Neural progenitor cell (in vitro differentiated cells): ENCODE measurements around the gene SLC19A1. TPM values are rescaled to one million over a fixed set of nuclear protein-coding genes. Genes with fewer than 3 reads are reported as not detected.
A peak's percentile ranks its signal among the peaks of the same experiment; 100 is the strongest.

Source experiments
- DNase-seq: peaks from one replicate; pipeline ENCODE4 v3.0.0-alpha.2; 2016; ENCODE audit warnings: low spot score
- H2AFZ ChIP-seq: fragments of 200-600 bp; sonication (generic); replicated peaks from 2 replicates; pipeline ENCODE4 v1.6.1; 2016; ENCODE audit warnings: antibody characterized with exemption
- H3F3A ChIP-seq: fragments of 200-600 bp; sonication (generic); 2 replicates; pipeline ENCODE4 v1.6.1; 2016; ENCODE audit warnings: antibody characterized with exemption, low read depth
- H3K27ac ChIP-seq: fragments of 200-600 bp; sonication (generic); 2 replicates; pipeline ENCODE4 v1.5.1; 2016; ENCODE audit warnings: mild to moderate bottlenecking
- H3K27me3 ChIP-seq: fragments of 200-600 bp; sonication (generic); 2 replicates; pipeline ENCODE4 v1.6.1; 2016; ENCODE audit warnings: mild to moderate bottlenecking, moderate library complexity
- H3K36me3 ChIP-seq: fragments of 200-600 bp; sonication (generic); 2 replicates; pipeline ENCODE4 v1.5.1; 2016
- H3K4me1 ChIP-seq: fragments of 200-600 bp; sonication (generic); 2 replicates; pipeline ENCODE4 v1.6.1; 2016; ENCODE audit warnings: mixed run types
- H3K4me2 ChIP-seq: fragments of 200-600 bp; sonication (generic); 2 replicates; pipeline ENCODE4 v1.6.1; 2016
- H3K4me3 ChIP-seq: fragments of 200-600 bp; sonication (generic); 2 replicates; pipeline ENCODE4 v1.5.1; 2016
- H3K79me2 ChIP-seq: fragments of 200-600 bp; sonication (generic); 2 replicates; pipeline ENCODE4 v1.6.1; 2016; ENCODE audit warnings: low read depth
- H3K9ac ChIP-seq: fragments of 200-600 bp; sonication (generic); 2 replicates; pipeline ENCODE4 v1.6.1; 2016
- H3K9me3 ChIP-seq: fragments of 200-600 bp; sonication (generic); 2 replicates; pipeline ENCODE4 v1.5.1; 2016; ENCODE audit warnings: low read depth
- H4K20me1 ChIP-seq: fragments of 200-600 bp; sonication (generic); 2 replicates; pipeline ENCODE4 v1.6.1; 2016; ENCODE audit warnings: low read depth
- H3K27ac Mint-ChIP-seq: 3 replicates; pipeline ENCODE4 v1.8.0; 2021; ENCODE audit warnings: mixed read lengths
- H3K27me3 Mint-ChIP-seq: 2 replicates; pipeline ENCODE4 v1.8.0; 2022; ENCODE audit warnings: low read depth, mild to moderate bottlenecking, inconsistent platforms, moderate library complexity, mixed read lengths; ENCODE audit not compliant: insufficient read depth
- H3K36me3 Mint-ChIP-seq: 3 replicates; pipeline ENCODE4 v1.8.0; 2021; ENCODE audit warnings: mixed read lengths
- H3K4me1 Mint-ChIP-seq: 3 replicates; pipeline ENCODE4 v1.8.0; 2021; ENCODE audit warnings: mixed read lengths
- H3K4me3 Mint-ChIP-seq: 3 replicates; pipeline ENCODE4 v1.8.0; 2021; ENCODE audit warnings: mild to moderate bottlenecking, moderate library complexity, mixed read lengths
- H3K9me3 Mint-ChIP-seq: 3 replicates; pipeline ENCODE4 v1.8.0; 2020; ENCODE audit warnings: mixed read lengths
- EZH2 ChIP-seq: fragments of 200-600 bp; sonication (generic); IDR thresholded peaks from 2 replicates; pipeline ENCODE4 v1.6.1; 2017; ENCODE audit warnings: antibody characterized with exemption, mild to moderate bottlenecking, moderate library complexity
- EZH2phosphoT487 ChIP-seq: fragments of 200-600 bp; sonication (generic); IDR thresholded peaks from 2 replicates; pipeline ENCODE4 v1.6.1; 2017; ENCODE audit warnings: antibody characterized with exemption
- total RNA-seq: library from RNA; depleted of rRNA; stranded (reverse); fragments of >200 nt; gene quantifications from 2 replicates; pipeline ENCODE4 v1.2.3, GENCODE V29; 2015; ENCODE audit warnings: low replicate concordance
- TF ChIP-seq, protein P1 (sequence below): fragments of 200-600 bp; sonication (generic); IDR thresholded peaks from 2 replicates; pipeline ENCODE4 v1.5.1; 2017; ENCODE audit warnings: antibody characterized with exemption, mild to moderate bottlenecking

The SLC19A1 gene
- total RNA-seq, 1 donor from 2014 or later, result 7.7 TPM

DNA sequence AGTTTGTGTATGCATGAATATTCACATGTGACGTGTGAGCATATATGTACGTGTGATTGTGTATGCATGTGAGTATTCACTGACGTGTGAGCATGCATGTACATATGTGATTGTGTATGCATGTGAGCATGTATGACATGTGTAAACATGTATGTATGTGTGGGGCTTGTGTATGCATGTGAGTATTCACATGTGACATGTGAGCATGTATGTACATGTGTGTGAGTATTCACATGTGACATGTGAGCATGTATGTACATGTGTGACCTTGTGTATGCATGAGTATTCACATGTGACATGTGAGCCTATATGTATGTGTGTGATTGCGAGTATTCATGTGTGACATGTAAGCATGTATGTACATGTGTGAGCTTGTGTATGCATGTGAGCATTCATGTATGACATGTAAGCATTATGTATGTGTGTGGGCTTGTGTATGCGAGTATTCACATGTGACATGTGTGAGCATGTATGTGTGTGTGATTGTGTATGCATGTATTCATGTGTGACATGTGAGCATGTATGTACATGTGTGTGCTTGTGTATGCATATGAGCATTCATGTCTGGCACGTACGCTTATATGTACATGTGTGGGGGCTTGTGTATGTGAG is 89.4 kb downstream of the SLC19A1 start:
- H3K4me1 ChIP-seq, result no peaks in the 10 kb centered on the region
- DNase-seq, result no peak
- H2AFZ ChIP-seq, result no peak overlapping the region
- peaks cover 21% of the 10 kb centered on the region for H3F3A ChIP-seq
- H3K27ac ChIP-seq, result no peak overlapping the region
- peaks cover 53% of the 10 kb centered on the region for H3K79me2 ChIP-seq
- H3K27me3 ChIP-seq, result no peaks in the 10 kb centered on the region
- no peak overlapping the region for H3K4me3 ChIP-seq
- no peaks in the 10 kb centered on the region for H3K36me3 ChIP-seq
- Mint-ChIP-seq H3K4me1 (peaks cover 6% of the 10 kb centered on the region), H3K36me3 (peaks cover 7% of the 10 kb centered on the region), H3K4me3 (peak overlapping the region; percentile 1), H3K27ac (peak overlapping the region; percentile 17), H3K9me3 (no peaks in the 10 kb centered on the region), H3K27me3 (peaks cover 8% of the 10 kb centered on the region)
- TF ChIP-seq, protein P1, sequence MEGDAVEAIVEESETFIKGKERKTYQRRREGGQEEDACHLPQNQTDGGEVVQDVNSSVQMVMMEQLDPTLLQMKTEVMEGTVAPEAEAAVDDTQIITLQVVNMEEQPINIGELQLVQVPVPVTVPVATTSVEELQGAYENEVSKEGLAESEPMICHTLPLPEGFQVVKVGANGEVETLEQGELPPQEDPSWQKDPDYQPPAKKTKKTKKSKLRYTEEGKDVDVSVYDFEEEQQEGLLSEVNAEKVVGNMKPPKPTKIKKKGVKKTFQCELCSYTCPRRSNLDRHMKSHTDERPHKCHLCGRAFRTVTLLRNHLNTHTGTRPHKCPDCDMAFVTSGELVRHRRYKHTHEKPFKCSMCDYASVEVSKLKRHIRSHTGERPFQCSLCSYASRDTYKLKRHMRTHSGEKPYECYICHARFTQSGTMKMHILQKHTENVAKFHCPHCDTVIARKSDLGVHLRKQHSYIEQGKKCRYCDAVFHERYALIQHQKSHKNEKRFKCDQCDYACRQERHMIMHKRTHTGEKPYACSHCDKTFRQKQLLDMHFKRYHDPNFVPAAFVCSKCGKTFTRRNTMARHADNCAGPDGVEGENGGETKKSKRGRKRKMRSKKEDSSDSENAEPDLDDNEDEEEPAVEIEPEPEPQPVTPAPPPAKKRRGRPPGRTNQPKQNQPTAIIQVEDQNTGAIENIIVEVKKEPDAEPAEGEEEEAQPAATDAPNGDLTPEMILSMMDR, result no peak
- TF ChIP-seq EZH2 (no peak), EZH2phosphoT487 (no peak)
- no peak overlapping the region for H3K9ac ChIP-seq
- H4K20me1 ChIP-seq, result peaks cover 64% of the 10 kb centered on the region
- no peaks in the 10 kb centered on the region for H3K9me3 ChIP-seq
- no peak overlapping the region for H3K4me2 ChIP-seq

DNA sequence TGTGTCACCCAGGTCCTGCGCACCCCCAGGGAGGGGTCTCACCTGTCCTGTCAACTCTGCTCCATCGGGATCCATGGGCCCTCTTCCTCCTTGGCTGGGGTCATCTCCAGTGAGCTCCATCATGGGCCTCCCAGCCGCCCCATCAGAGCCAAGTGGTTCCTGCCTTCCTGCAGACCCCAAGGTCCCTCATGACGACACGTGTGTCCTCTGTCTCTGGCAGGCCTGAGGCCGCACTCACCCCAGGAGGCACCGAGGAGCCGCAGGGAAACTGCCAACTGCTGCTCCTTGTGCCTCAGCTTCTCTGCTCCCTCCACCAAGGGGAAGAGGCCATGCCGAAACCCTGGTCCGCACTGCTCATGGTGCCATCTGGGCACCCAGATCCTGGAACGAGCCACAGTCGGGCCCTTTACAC is 90.5 kb downstream of the SLC19A1 start:
- no peaks in the 10 kb centered on the region for H3K9me3 ChIP-seq
- peaks cover 21% of the 10 kb centered on the region for H3F3A ChIP-seq
- H3K36me3 Mint-ChIP-seq, result peaks cover 12% of the 10 kb centered on the region
- H3K4me1 ChIP-seq, result no peaks in the 10 kb centered on the region
- H3K9me3 Mint-ChIP-seq, result peaks cover 5% of the 10 kb centered on the region
- no peaks in the 10 kb centered on the region for H3K27me3 ChIP-seq
- H3K4me3 ChIP-seq, result no peak overlapping the region
- no peaks in the 10 kb centered on the region for H3K36me3 ChIP-seq
- H3K4me1 Mint-ChIP-seq, result peaks cover 6% of the 10 kb centered on the region
- H3K27ac ChIP-seq, result peak overlapping the region; percentile 46
- no peak for DNase-seq
- no peak overlapping the region for H2AFZ ChIP-seq
- H3K4me3 Mint-ChIP-seq, result no peak overlapping the region
- no peak overlapping the region for H3K4me2 ChIP-seq
- H4K20me1 ChIP-seq, result peaks cover 54% of the 10 kb centered on the region
- TF ChIP-seq, protein P1, result no peak
- TF ChIP-seq EZH2 (no peak), EZH2phosphoT487 (no peak)
- H3K9ac ChIP-seq, result no peak overlapping the region
- H3K27me3 Mint-ChIP-seq, result peaks cover 8% of the 10 kb centered on the region
- H3K79me2 ChIP-seq, result peaks cover 62% of the 10 kb centered on the region
- H3K27ac Mint-ChIP-seq, result no peak overlapping the region

DNA sequence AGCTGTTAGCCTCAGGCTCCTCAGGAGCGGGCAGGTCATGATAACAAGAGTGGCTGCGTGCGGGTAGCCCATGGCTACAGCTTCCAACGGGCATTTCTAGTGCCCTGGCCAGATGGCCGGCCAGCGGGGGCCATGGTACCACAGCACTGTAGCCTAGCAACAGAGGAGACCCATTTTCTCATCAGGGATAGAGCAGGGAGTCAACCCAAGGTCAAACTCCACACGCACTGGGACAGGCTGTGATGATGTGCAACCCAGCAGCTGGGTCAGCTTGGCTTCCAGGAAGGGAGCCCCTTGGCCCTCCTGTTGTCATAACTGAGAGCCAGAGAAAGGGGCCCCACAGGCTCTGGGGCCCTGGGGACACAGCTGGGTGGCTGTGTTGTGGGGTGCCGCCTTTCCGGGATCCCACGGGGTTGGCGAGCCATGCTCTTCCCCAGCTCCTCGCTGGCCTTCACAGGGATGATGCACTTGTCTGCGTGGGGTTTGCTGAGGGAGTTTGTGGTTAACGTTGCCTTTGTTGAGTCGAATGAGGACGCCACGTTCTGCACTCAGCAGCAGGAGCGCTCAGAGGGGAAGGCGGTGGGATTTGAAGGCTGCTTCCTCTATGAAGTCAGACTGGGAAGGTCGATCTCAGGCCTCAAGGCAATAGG is 91.0 kb downstream of the SLC19A1 start:
- Histone ChIP-seq H3K4me2 (no peak overlapping the region), H3K9me3 (no peaks in the 10 kb centered on the region), H3K4me3 (no peak overlapping the region), H3K79me2 (peaks cover 68% of the 10 kb centered on the region), H3K9ac (no peak overlapping the region), H3K27ac (no peak overlapping the region), H4K20me1 (peaks cover 49% of the 10 kb centered on the region), H2AFZ (no peak overlapping the region), H3K27me3 (no peaks in the 10 kb centered on the region), H3K36me3 (no peaks in the 10 kb centered on the region), H3F3A (peaks cover 21% of the 10 kb centered on the region), H3K4me1 (no peaks in the 10 kb centered on the region)
- Mint-ChIP-seq H3K9me3 (peaks cover 7% of the 10 kb centered on the region), H3K36me3 (peaks cover 12% of the 10 kb centered on the region), H3K27me3 (peaks cover 8% of the 10 kb centered on the region), H3K27ac (no peak overlapping the region), H3K4me1 (peaks cover 6% of the 10 kb centered on the region), H3K4me3 (no peak overlapping the region)
- TF ChIP-seq EZH2phosphoT487 (no peak), EZH2 (no peak)
- TF ChIP-seq, protein P1, result no peak
- no peak for DNase-seq
